Testis (tissue), 3 donors: Measurements from ENCODE around the gene FYB1. TPM values are rescaled to one million over a fixed set of nuclear protein-coding genes. Genes with fewer than 3 reads are reported as not detected.

Experiments
- DNase-seq: peaks from one replicate; pipeline ENCODE4 v3.0.0-alpha.2; 2019
- H3K27ac ChIP-seq, 2 donors: fragments of 200-600 bp; sonication (generic); one replicate each; pipeline ENCODE4 v1.5.1; 2019
- H3K27me3 ChIP-seq: fragments of 200-600 bp; sonication (generic); one replicate; pipeline ENCODE4 v1.5.1; 2019
- H3K36me3 ChIP-seq: fragments of 200-600 bp; sonication (generic); one replicate; pipeline ENCODE4 v1.5.1; 2017; ENCODE audit warnings: low read depth; ENCODE audit errors: missing control alignments
- H3K4me1 ChIP-seq: fragments of 200-600 bp; sonication (generic); one replicate; pipeline ENCODE4 v1.5.1; 2019
- H3K4me3 ChIP-seq, 2 donors: fragments of 200-600 bp; sonication (generic); one replicate each; pipeline ENCODE4 v1.5.1; 2017 to 2019
- H3K9me3 ChIP-seq: fragments of 200-600 bp; sonication (generic); one replicate; pipeline ENCODE4 v1.5.1; 2017
- POLR2A ChIP-seq: fragments of 450-650 bp; IDR thresholded peaks from one replicate; pipeline ENCODE4 v1.6.1; 2017; ENCODE audit warnings: antibody characterized with exemption, mild to moderate bottlenecking, moderate library complexity
- WGBS, 2 donors: methylation state at CpG; one replicate each; pipeline ENCODE4 v1.1.5; 2018; 5-methylcytosine and 5-hydroxymethylcytosine counted together
- intact Hi-C: fragments of 100-400 bp; cut with DNase I; formaldehyde crosslinking; loops from one replicate; pipeline ENCODE4 v1.15.1; 2023; ENCODE audit warnings: low total_unique reads
- polyA plus RNA-seq: library from polyadenylated mRNA; stranded (reverse); fragments of 350-450 nt; fragmentation: Illumina TruSeq; extraction: RNeasy Lipid Tissue Mini Kit (QIAGEN cat#74804); gene quantifications from one replicate; pipeline ENCODE4 v1.2.3, GENCODE V29; 2014; ENCODE audit warnings: low read depth, low replicate concordance; ENCODE audit not compliant: insufficient read depth
- total RNA-seq, 2 donors: library from RNA; depleted of rRNA; stranded (reverse); fragments of >200 nt; gene quantifications; one replicate each; pipeline ENCODE4 v1.2.3, GENCODE V29; 2016
- TF ChIP-seq, protein P1 (sequence below), 3 experiments: fragments of 450-650 bp in 2 of 3; fragments of 200-600 bp in 1 of 3; sonication (generic) in 1 of 3; IDR thresholded peaks; one replicate each; pipeline ENCODE4 v1.5.1; 2016 to 2019; ENCODE audit warnings: antibody characterized with exemption in 3 of 3, mild to moderate bottlenecking in 2 of 3, moderate library complexity in 1 of 3

Gene FYB1
- total and polyA plus RNA-seq, 3 donors from 2014 or later = 2.5 to 8.6 (median 6.0) TPM

DNA sequence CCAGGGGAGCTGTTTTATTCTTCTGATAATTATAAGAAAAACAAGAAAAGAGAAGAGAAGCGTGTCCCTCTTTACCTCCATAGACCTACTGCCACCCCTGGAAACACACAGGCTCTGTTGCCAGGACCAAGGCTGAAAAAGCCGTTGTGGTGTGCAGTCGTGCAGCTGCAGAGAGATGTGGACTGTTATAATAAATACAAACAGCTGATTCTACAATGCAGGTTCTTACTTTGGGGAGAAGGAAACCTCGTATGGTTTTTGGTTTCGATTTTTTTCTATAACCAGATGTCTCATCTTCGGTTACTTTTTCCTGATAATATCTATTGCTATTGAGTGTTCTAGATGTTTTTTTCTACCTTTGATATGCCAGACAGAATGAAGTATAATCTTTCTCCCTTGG lies 28.1 kb downstream of the FYB1 start:
- Histone ChIP-seq H3K4me3 (no peak overlapping the region), H3K27me3 (no peaks in the 10 kb centered on the region), H3K36me3 (no peaks in the 10 kb centered on the region), H3K9me3 (no peaks in the 10 kb centered on the region), H3K27ac (no peak overlapping the region), H3K4me1 (no peaks in the 10 kb centered on the region)
- WGBS, 2 donors = 45 to 56% methylated on average over 6 of the region's 6 CpGs
- DNase-seq = no peak
- intact Hi-C loops = no loop called here
- TF ChIP-seq, protein P1, sequence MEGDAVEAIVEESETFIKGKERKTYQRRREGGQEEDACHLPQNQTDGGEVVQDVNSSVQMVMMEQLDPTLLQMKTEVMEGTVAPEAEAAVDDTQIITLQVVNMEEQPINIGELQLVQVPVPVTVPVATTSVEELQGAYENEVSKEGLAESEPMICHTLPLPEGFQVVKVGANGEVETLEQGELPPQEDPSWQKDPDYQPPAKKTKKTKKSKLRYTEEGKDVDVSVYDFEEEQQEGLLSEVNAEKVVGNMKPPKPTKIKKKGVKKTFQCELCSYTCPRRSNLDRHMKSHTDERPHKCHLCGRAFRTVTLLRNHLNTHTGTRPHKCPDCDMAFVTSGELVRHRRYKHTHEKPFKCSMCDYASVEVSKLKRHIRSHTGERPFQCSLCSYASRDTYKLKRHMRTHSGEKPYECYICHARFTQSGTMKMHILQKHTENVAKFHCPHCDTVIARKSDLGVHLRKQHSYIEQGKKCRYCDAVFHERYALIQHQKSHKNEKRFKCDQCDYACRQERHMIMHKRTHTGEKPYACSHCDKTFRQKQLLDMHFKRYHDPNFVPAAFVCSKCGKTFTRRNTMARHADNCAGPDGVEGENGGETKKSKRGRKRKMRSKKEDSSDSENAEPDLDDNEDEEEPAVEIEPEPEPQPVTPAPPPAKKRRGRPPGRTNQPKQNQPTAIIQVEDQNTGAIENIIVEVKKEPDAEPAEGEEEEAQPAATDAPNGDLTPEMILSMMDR (IDR thresholded peaks at IDR 0.05) = no peak
- TF ChIP-seq POLR2A = no peak

DNA sequence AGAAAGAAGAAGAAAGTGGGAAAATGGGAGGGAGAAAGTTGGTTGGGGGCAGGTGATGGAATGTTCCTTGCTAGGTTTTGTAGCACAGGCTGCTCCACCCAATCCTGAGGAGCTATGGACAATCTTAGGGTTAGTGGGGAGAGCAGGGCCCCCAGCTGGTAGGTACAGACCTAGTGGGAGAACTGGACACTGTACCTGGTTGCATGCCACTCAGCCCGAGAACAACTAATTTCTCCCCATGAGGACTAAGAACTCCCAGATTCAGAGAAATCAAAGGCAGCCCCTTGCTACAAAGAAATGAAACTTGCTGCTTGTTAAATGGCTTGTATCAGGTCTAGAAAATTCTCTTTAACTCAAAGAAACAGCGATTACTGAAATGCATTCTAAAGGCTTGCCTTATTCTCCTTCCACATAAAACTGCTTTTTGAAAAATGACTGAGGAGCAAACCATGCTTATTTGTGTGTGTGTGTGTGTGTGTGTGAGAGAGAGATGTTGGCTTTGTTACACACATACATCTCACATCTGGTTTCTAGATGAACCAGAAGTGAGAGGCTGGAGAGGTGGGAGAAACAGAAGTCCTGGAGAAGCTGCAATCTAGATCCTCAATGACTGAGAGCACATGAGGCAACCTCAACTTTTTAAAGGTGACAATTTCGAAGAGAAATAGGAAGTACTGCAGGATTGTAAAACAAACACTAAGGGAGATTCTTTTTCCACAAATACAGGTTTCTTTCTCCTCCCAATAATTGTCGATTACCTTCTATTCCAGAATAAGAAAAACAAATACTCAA lies 28.9 kb downstream of the FYB1 start:
- Histone ChIP-seq H3K27ac (no peak overlapping the region), H3K36me3 (no peaks in the 10 kb centered on the region), H3K4me3 (no peak overlapping the region), H3K27me3 (no peaks in the 10 kb centered on the region), H3K9me3 (no peaks in the 10 kb centered on the region), H3K4me1 (no peaks in the 10 kb centered on the region)
- WGBS, 2 donors = 84 to 90% methylated on average over 4 of the region's 4 CpGs
- DNase-seq = no peak
- intact Hi-C loops = no loop called here
- TF ChIP-seq, protein P1 (IDR thresholded peaks at IDR 0.05) = no peak

- intact Hi-C loops = no loop called here
- Histone ChIP-seq H3K4me3 (no peak overlapping the region), H3K4me1 (no peaks in the 10 kb centered on the region), H3K9me3 (no peaks in the 10 kb centered on the region), H3K36me3 (no peaks in the 10 kb centered on the region), H3K27me3 (no peaks in the 10 kb centered on the region), H3K27ac (no peak overlapping the region)
- WGBS, 2 donors = 58 to 72% methylated on average over 4 of the region's 4 CpGs
- no peak for DNase-seq
- no peak for TF ChIP-seq POLR2A
- TF ChIP-seq, protein P1 (IDR thresholded peaks at IDR 0.05) = no peak
Measured at GRCh38 chr5:39189292-39189955, 29.9 kb downstream of the FYB1 start.

- no peaks in the 10 kb centered on the region for H3K27me3 ChIP-seq
- H3K36me3 ChIP-seq = no peaks in the 10 kb centered on the region
- 84 to 86% methylated on average over 13 of the region's 13 CpGs for WGBS, 2 donors
- no peak for DNase-seq
- H3K27ac ChIP-seq = no peak overlapping the region
- intact Hi-C loops = no loop called here
- no peaks in the 10 kb centered on the region for H3K4me1 ChIP-seq
- H3K4me3 ChIP-seq = no peak overlapping the region
- TF ChIP-seq POLR2A = no peak
- TF ChIP-seq, protein P1 (IDR thresholded peaks at IDR 0.05) = no peak
- no peaks in the 10 kb centered on the region for H3K9me3 ChIP-seq
Measured at GRCh38 chr5:39187831-39188731, 31.3 kb downstream of the FYB1 start.
